CD4-positive, alpha-beta T cell treated with Interleukin-17A for 1 hour (primary cell): ENCODE measurements around the gene ANO6.
"Not testable (repeated sequence)": the region's sequence is repeated elsewhere in the genome, so short reads cannot be mapped to it uniquely, and the experiment has no call there.

ENCODE experiments used
- DNase-seq: peaks from one replicate; pipeline ENCODE4 v3.0.0-alpha.2; 2020

ANO6 gene

GRCh38 chr12:45315462-45315861, 99.6 kb downstream of the ANO6 start:
- no peak for DNase-seq

GRCh38 chr12:45317261-45317660, 101.4 kb downstream of the ANO6 start:
- DNase-seq, result not testable (repeated sequence)

- no peak for DNase-seq
These were observed 106.9 kb downstream of the ANO6 start for GRCh38 chr12:45322810-45323209.

GRCh38 chr12:45324391-45324790, 108.5 kb downstream of the ANO6 start:
- DNase-seq, result no peak

GRCh38 chr12:45326358-45326975, 110.6 kb downstream of the ANO6 start:
- no peak for DNase-seq

GRCh38 chr12:45327823-45328383, 112.0 kb downstream of the ANO6 start:
- DNase-seq, result no peak

- DNase-seq, result no peak
These were observed 113.3 kb downstream of the ANO6 start for GRCh38 chr12:45329238-45329637.

GRCh38 chr12:45329702-45330101, 113.8 kb downstream of the ANO6 start:
- DNase-seq, result no peak

- DNase-seq, result no peak
These were observed 115.7 kb downstream of the ANO6 start for GRCh38 chr12:45331552-45331951.

- DNase-seq, result no peak
These were observed 118.5 kb downstream of the ANO6 start for GRCh38 chr12:45334396-45334795.

- no peak for DNase-seq
These were observed 120.4 kb downstream of the ANO6 start for GRCh38 chr12:45336331-45336730.

GRCh38 chr12:45336762-45337596, 121.1 kb downstream of the ANO6 start:
- no peak for DNase-seq

- DNase-seq, result no peak
These were observed 121.9 kb downstream of the ANO6 start for GRCh38 chr12:45337835-45338234.

GRCh38 chr12:45338272-45338671, 122.4 kb downstream of the ANO6 start:
- DNase-seq, result no peak

GRCh38 chr12:45339035-45339434, 123.1 kb downstream of the ANO6 start:
- DNase-seq, result no peak

- no peak for DNase-seq
These were observed 126.3 kb downstream of the ANO6 start for GRCh38 chr12:45342171-45342570.

- DNase-seq, result no peak
These were observed 127.0 kb downstream of the ANO6 start for GRCh38 chr12:45342848-45343247.

GRCh38 chr12:45343269-45344051, 127.6 kb downstream of the ANO6 start:
- DNase-seq, result no peak

- DNase-seq, result no peak
These were observed 132.4 kb downstream of the ANO6 start for GRCh38 chr12:45348311-45348710.

GRCh38 chr12:45348986-45349385, 133.1 kb downstream of the ANO6 start:
- DNase-seq, result no peak

- no peak for DNase-seq
These were observed 134.0 kb downstream of the ANO6 start for GRCh38 chr12:45349916-45350315.

- no peak for DNase-seq
These were observed 135.0 kb downstream of the ANO6 start for GRCh38 chr12:45350861-45351260.

GRCh38 chr12:45351921-45352670, 136.2 kb downstream of the ANO6 start:
- no peak for DNase-seq
